DLD1 (cell line): Measurements from ENCODE around the gene NSD2.

Experiments used
- in situ Hi-C: cut with HindIII; loops from 2 replicates; pipeline ENCODE4 v1.10.0; 2017; ENCODE audit warnings: low sequenced_read_pairs

Gene NSD2

DNA sequence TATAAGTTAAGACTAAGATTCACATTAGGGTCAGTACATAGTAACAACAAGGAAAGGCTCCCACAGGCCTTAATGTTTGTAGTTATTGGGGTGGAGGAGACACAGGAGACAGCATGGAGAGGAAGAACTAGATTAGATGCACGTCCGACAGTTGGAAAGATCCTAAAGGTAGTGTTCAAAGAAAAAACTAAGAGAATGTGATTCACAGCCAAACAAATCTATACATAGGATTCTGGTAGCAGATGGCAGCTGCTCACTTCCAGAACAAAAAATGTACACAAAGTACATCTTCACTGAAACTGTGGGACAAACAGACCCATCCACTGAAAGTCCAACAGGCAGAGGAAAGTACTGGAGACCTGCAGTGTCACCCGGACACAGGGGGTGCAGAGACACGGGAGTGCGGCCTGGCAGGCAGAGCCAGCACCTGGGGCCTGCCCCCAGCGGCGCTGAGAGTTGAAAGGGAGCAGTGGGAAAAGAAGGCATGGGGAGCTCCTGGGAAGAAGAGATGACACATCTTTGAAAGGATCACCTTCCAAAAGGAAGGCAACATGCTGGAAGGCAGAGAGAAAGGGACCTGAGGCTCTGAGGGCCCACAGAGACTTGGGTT lies 97.6 kb downstream of the NSD2 start:
- in situ Hi-C loops = no loop called here

DNA sequence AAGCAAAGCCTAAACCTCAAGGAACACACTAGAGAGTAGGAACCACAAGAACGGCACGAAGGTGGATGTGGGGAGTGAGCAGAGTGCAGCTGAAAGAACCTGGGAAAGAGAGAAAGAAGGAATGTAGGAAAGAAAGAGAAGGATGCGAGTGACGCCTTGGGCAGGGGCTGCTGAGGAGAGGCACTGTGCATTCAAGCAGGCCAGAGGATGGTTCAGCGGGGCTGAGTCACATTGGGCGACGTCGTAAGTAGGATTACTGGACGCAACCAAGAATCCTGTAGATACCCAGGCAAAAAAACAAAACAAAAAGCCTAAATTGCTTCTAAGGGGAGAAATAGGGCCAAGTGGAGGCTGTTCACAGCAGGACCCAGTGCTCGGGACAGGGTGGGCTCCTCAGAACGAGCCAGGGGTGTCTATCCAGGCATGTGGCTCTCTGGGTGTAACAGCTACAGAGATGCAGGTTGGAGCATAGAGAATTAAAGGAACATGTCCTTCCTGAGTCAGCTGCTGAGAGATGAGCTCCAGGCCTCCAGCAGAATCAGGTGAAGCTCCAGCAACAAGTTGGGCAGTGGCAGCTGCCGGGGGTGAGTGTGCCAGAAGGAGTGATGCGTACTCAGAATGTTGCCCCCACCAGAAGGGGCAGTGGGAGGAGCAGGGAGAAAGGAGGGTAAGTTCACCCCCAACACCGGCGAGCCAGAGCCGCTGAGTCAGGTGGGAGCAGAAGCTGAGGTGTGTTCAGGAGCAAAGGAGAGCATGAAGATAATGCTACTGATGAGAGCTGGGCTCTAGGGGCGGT lies 98.9 kb downstream of the NSD2 start:
- in situ Hi-C loops = no loop called here

DNA sequence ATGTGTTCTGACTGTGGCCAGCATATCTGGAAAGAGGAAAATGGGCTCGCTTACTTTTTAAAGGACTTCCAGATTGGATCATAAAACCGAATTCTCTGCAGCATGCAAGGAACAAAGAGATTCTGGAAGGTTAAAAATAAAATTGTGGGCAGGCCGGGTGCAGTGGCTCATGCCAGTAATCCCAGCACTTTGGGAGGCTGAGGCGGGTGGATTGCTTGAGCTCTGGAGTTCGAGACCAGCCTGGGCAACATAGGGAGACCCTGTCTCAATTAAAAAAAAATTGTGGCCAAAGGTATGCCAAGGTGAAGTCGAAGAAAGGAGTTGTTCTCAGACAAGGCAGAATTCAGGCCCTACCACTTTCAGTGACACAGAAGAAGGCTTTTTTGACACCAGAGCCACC lies 99.7 kb downstream of the NSD2 start:
- in situ Hi-C loops = no loop called here

- in situ Hi-C loops = no loop called here
Measured at GRCh38 chr4:1971456-1972200, 100.4 kb downstream of the NSD2 start.

- in situ Hi-C loops = no loop called here
Measured at GRCh38 chr4:1972414-1972813, 101.2 kb downstream of the NSD2 start.

GRCh38 chr4:1973218-1973617 lies 102.0 kb downstream of the NSD2 start:
- in situ Hi-C loops = no loop called here

DNA sequence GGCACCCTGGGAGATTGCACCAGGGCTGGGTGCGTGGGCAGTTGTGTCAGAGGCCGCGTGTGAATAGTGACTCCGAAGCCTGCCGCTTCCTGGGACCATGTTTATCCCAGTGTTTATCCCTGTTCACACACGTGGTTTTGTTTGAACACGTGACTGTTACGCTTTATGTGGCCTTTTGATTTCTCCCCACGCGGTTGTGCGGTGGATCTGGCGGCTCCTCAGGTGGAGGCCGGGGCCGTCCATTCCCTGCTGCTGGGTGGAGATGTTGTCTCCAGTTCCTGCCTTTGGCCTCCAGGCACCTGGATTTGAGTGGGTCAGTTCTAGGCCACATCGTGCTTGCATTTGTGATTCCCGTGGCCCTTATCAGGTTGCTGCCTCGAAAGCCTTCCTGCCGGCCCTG lies 102.5 kb downstream of the NSD2 start:
- in situ Hi-C loops = no loop called here

- in situ Hi-C loops = no loop called here
Measured at GRCh38 chr4:1974840-1975239, 103.6 kb downstream of the NSD2 start.

DNA sequence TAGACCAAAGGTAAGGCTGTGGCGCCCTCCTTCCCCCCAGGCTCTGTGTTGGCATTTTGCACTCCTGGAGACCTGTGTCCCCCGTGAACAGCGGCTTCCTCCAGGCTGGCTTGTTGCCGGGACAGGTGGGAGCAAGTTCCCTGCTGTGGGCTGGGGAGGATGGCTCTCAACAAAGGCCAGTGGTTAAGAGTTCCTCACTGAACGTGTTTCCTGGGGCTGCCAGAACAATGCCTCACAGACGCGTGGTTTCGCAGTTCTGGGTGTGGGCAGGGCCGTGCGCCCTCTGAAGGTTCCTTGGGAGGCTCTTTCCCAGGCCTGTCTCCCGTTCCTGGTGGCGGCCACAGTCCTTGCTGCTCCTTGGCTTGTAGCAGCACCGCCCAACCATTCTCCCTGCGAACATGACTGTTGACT lies 104.2 kb downstream of the NSD2 start:
- in situ Hi-C loops = no loop called here

GRCh38 chr4:1975880-1976279 lies 104.7 kb downstream of the NSD2 start:
- in situ Hi-C loops = no loop called here

DNA sequence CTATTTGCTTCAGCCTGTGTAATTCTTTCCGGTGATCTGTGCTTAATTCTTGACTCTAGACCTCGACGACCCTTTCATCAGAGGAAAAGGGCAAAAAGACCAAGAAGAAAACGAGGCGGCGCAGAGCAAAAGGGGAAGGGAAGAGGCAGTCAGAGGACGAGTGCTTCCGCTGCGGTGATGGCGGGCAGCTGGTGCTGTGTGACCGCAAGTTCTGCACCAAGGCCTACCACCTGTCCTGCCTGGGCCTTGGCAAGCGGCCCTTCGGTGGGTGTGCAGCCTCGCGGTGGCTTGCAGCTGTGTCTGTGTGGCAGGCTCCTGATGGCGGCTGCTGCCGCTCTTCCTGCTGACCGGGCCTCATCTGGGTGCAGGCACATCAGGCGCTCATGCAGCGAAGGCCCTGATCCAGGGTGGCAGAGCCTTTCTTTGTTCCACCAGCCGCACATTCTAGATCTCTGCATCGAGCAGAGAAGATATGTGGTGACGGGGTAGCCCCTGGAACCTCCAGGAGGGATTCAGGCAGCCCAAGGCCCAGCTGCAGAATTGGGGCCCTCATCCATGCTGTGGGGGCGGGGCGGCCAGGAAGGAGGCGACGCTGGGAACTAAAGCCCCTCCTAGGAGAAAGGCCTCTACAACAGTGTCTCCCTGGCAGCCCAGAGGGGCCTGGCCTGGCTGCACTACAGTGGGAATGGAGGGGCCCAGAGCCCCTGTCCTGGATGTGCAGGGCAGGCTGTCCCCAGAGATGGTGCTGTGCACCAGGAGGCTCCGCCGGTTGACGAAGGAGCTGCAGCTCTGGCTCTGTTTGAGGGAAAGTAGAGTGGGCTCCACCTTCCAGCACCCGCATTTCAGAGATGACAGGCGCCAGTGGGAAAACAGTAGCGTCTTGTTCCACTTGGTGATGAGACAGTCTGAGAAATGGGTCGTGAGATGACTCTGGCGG lies 105.5 kb downstream of the NSD2 start:
- in situ Hi-C loops = no loop called here

DNA sequence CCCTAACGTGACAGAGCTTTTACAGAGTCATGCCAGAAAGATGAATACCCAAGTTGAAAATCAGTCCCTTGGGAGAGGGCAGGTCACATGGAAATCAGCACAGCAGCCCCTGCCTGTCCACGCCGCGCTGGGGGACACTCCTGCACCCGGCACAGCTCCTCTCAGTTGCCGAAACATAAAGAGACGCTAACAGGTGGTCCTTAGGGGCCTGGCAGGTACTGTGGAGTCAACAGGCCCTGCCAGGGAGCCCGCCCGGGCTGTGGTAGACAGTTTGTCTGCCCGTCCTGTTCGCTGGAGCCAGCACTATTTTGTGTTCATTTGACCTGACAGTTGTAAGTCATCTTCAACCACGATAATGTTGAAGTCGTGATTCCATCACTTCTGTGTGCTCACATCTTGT lies 107.0 kb downstream of the NSD2 start:
- in situ Hi-C loops = no loop called here

DNA sequence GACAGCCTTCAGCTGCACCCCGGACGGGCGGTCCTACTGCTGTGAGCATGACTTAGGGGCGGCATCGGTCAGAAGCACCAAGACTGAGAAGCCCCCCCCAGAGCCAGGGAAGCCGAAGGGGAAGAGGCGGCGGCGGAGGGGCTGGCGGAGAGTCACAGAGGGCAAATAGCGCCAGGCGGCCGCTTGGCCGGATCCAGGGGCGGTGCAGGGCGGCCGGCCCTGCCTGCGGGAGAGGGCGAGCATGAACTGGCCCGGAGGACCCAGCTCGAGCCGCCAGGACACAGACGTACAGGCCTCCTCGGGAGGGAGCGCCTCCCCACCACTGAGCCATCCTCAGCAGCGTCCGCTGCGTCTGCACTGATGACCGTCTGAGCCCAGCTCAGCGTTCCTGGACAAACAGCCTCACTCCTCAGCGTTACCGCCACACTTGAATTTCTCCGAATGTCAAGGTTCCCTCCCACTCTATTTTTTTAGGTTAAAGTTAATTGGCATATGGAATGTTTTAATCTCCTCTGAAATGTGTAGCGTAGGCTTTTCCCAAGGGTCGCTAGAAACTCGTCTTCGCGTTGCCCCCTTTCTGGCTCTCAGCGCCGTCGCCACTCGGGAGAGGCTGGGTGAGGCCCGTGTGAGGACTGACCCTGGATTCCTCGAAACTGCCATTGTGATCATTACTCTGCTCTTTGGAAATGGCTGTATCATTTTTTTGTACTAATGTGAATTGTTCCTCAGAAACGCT lies 107.7 kb downstream of the NSD2 start:
- in situ Hi-C loops = no loop called here

DNA sequence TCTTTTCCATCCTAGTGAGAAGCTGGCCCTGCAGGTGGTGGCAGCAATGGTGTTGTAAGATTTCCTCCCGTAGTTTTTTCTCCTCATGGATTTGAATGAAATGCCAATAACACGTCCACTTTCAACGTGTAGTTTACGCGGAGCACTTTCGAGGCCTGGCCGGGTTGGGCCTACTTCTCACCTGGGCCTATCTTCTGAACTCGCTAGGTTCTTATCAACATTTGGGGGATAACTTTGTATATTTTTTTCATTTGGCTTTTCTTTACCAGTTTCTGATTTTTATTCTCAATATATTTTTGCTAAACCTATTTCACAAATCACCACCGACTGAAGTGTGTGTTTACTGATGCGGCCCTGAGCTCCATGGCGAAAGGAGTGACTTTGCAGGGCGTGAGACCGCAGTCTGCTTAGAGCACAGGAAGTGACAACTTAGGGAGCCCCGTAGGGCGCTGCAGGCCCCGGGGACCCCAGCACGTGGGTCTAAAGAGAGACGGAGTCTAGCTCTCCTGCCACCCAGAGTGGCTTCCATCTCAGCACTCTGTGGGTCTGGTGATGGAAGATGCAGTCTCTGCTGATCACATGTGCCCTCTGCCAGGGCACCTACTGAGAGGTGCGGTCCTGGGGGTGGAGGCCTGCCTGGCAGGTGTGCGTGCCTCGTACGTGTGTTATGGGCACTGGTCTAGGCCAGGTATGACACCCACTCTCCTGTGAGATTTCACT lies 108.4 kb downstream of the NSD2 start:
- in situ Hi-C loops = no loop called here

- in situ Hi-C loops = no loop called here
Measured at GRCh38 chr4:1980561-1981041, 109.4 kb downstream of the NSD2 start.

GRCh38 chr4:1981251-1982058 lies 110.3 kb downstream of the NSD2 start:
- in situ Hi-C loops = no loop called here

DNA sequence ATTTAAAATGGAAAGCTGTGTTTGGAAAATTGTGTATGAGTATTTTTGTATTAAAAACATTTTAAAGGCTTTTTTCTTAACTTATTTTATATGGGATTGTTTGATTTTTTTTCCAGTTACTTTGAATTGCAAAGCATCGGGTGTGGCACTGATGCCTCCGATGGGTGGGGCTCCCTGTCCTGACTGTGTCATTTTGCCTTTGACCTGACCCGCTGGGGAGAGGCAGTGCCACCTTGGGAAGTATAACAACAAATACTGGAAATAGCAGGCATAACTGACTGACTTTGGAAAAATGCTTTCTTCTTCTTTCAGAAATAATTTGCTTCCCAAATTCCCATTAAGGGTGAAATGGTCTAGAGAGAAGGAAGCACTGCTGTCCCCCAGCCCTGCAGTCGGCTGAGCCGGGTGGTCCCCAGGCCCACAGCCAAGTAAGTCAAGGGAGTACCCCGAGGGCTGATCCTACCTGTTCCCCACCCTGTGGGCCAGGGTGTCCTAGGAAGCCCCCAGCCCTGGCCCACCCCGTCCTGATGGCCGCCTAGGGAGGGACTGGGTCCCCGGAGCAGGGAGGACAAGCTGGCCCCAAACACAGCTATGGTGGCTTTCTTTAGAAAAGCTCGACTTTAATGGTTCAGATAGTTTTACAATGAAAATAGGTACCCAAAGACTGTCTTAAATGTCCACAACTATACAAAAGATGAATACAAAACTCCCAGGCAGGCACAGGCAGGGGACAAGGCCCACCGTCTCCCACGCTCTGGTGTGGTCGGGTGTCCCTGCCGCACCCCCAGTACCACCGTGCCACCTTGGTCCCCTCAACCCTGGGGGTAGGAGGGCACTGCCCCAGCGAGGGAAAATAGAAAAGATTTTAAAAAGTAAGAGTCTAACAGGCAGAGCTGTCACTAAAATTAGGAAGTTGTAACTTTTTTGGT lies 111.2 kb downstream of the NSD2 start:
- in situ Hi-C loops = no loop called here
